HepG2 (cell line): ENCODE measurements around the gene RALBP1. TPM values are rescaled to one million over a fixed set of nuclear protein-coding genes. Genes with fewer than 3 reads are reported as not detected.

Source experiments
- ATAC-seq: fragments of 200-7000 bp; cut with Tn5 transposase; 3 replicates; pipeline ENCODE4 v1.9.1; 2020; ENCODE audit warnings: mild to moderate bottlenecking, moderate library complexity
- BruUV-seq: library from RNA; stranded (reverse); fragments of 400-500 nt; replicated peaks from 2 replicates; lab custom pipeline; 2021; lab: Mats Ljungman, UMichigan
- CTCF ChIA-PET: fragments of 300-600 bp; formaldehyde crosslinking; extraction: SDS; loops from one replicate; lab custom pipeline; 2021; ENCODE audit warnings: low total read pairs, inconsistent platforms, low intra/inter-chr PET ratio; lab: Yijun Ruan, JAX
- POLR2A ChIA-PET: fragments of 350-600 bp; sonication (Branson Sonifier 250); formaldehyde crosslinking; loops from one replicate; lab custom pipeline; 2020; ENCODE audit warnings: antibody characterized with exemption, inconsistent platforms; lab: Yijun Ruan, JAX
- DNase-seq: peaks from one replicate; pipeline ENCODE4 v3.0.0-alpha.2; 2015; ENCODE audit warnings: low spot score
- FAIRE-seq: peaks from 3 replicates; lab custom pipeline; 2011; peaks lifted over from hg19 to GRCh38; lab: Jason Lieb, UNC
- H2AFZ ChIP-seq: one replicate; pipeline ENCODE4 v1.6.1; 2011; ENCODE audit warnings: low read length, inconsistent platforms
- H3K27ac ChIP-seq: fragments of 300-600 bp; 3 replicates; pipeline ENCODE4 v1.8.0; 2011; ENCODE audit warnings: mixed run types, mild to moderate bottlenecking, mixed read lengths, low read length, inconsistent platforms; ENCODE audit not compliant: insufficient read depth; ENCODE audit errors: extremely low read length
- H3K27me3 ChIP-seq, 2 experiments: fragments of 200-600 bp in 1 of 2; 2 replicates in 1 of 2; 3 replicates in 1 of 2; pipeline versions ENCODE4 v1.6.0 to v1.8.0; 2011; ENCODE audit warnings: low read length in 2 of 2, mild to moderate bottlenecking in 2 of 2, moderate library complexity in 2 of 2, inconsistent platforms in 1 of 2; ENCODE audit not compliant: insufficient read depth in 2 of 2, control insufficient read depth in 1 of 2
- H3K36me3 ChIP-seq, 2 experiments: fragments of 200-600 bp in 1 of 2; replicated peaks in 1 of 2; 2 replicates in 1 of 2; 3 replicates in 1 of 2; pipeline versions ENCODE4 v1.5.1 to v1.8.0; 2011; ENCODE audit warnings: low read length in 2 of 2, inconsistent platforms in 1 of 2; ENCODE audit not compliant: insufficient read depth in 2 of 2, control insufficient read depth in 1 of 2
- H3K4me1 ChIP-seq: 2 replicates; pipeline ENCODE4 v1.5.1; 2012; ENCODE audit warnings: low read length, inconsistent platforms; ENCODE audit not compliant: insufficient read depth
- H3K4me2 ChIP-seq: 2 replicates; pipeline ENCODE4 v1.6.0; 2011; ENCODE audit warnings: low read depth, low read length, inconsistent platforms
- H3K4me3 ChIP-seq, 3 experiments: fragments of 200-600 bp in 1 of 3; sonication (generic), shearing (Covaris generic) in 1 of 3; replicated peaks in 1 of 3; 2 replicates each; pipeline ENCODE4 v1.5.1; 2011 to 2016; ENCODE audit warnings: low read length in 3 of 3, inconsistent platforms in 2 of 3, low read depth in 2 of 3, mild to moderate bottlenecking in 2 of 3, control low read depth in 1 of 3, mixed read lengths in 1 of 3; ENCODE audit not compliant: insufficient read depth in 1 of 3
- H3K79me2 ChIP-seq: one replicate; pipeline ENCODE4 v1.6.1; 2011; ENCODE audit warnings: low read length, inconsistent platforms; ENCODE audit not compliant: insufficient read depth
- H3K9ac ChIP-seq: 2 replicates; pipeline ENCODE4 v1.6.0; 2011; ENCODE audit warnings: mild to moderate bottlenecking, low read depth, low read length, inconsistent platforms; ENCODE audit not compliant: insufficient read depth
- H3K9me3 ChIP-seq: 2 replicates; pipeline ENCODE4 v1.5.1; 2012; ENCODE audit warnings: mild to moderate bottlenecking, low read length
- H4K20me1 ChIP-seq: 2 replicates; pipeline ENCODE4 v1.6.0; 2011; ENCODE audit warnings: inconsistent platforms, mild to moderate bottlenecking, low read length, moderate library complexity; ENCODE audit not compliant: insufficient read depth
- BORCS8-MEF2B ChIP-seq: sonication (generic); formaldehyde crosslinking; IDR thresholded peaks from 2 replicates; pipeline ENCODE4 v1.8.0; 2022; ENCODE audit warnings: mild to moderate bottlenecking, missing genetic modification reagents
- ELF1 ChIP-seq: sonication (generic); formaldehyde crosslinking; IDR thresholded peaks from 2 replicates; pipeline ENCODE4 v1.4.0; 2020; ENCODE audit warnings: missing genetic modification reagents
- GFI1 ChIP-seq: sonication (generic); formaldehyde crosslinking; IDR thresholded peaks from 2 replicates; pipeline ENCODE4 v1.5.0; 2020; ENCODE audit warnings: missing genetic modification reagents, mild to moderate bottlenecking, borderline replicate concordance
- LCORL ChIP-seq, 2 experiments: fragments of 450-650 bp in 1 of 2; sonication (generic) in 1 of 2; formaldehyde crosslinking in 1 of 2; IDR thresholded peaks; 2 replicates each; pipeline versions ENCODE4 v1.5.0 to v1.6.1; 2017 to 2020; ENCODE audit warnings: antibody characterized with exemption in 1 of 2, missing genetic modification reagents in 1 of 2
- MED8 ChIP-seq: sonication (generic); formaldehyde crosslinking; IDR thresholded peaks from 2 replicates; pipeline ENCODE4 v1.8.1; 2023; ENCODE audit warnings: mild to moderate bottlenecking, missing genetic modification reagents; ENCODE audit not compliant: insufficient replicate concordance
- PAX8 ChIP-seq: sonication (generic); formaldehyde crosslinking; IDR thresholded peaks from 2 replicates; pipeline ENCODE4 v1.8.0; 2022; ENCODE audit warnings: mild to moderate bottlenecking, missing genetic modification reagents, borderline replicate concordance
- PCBP1 ChIP-seq: fragments of 200-400 bp; formaldehyde crosslinking; IDR thresholded peaks from 2 replicates; pipeline ENCODE4 v1.6.1; 2017; ENCODE audit warnings: mild to moderate bottlenecking, low read depth, low read length, borderline replicate concordance
- PRMT3 ChIP-seq: sonication (generic); formaldehyde crosslinking; IDR thresholded peaks from 2 replicates; pipeline ENCODE4 v1.8.1; 2022; ENCODE audit warnings: low read depth, mild to moderate bottlenecking, moderate library complexity, missing genetic modification reagents, borderline replicate concordance
- REXO4 ChIP-seq: sonication (generic); formaldehyde crosslinking; IDR thresholded peaks from 2 replicates; pipeline ENCODE4 v1.8.0; 2022; ENCODE audit warnings: missing genetic modification reagents, mild to moderate bottlenecking, borderline replicate concordance
- SRY ChIP-seq: sonication (generic); formaldehyde crosslinking; IDR thresholded peaks from 2 replicates; pipeline ENCODE4 v1.8.0; 2022; ENCODE audit warnings: mild to moderate bottlenecking, missing genetic modification reagents
- TAF1 ChIP-seq: sonication (generic); formaldehyde crosslinking; IDR thresholded peaks from 2 replicates; pipeline ENCODE4 v1.4.0; 2020; ENCODE audit warnings: missing genetic modification reagents
- TCF7L2 ChIP-seq: IDR thresholded peaks from 2 replicates; pipeline ENCODE4 v1.6.1; 2011; ENCODE audit warnings: mild to moderate bottlenecking, low read depth, low read length, moderate library complexity
- ZFP37 ChIP-seq: sonication (generic); formaldehyde crosslinking; IDR thresholded peaks from 2 replicates; pipeline ENCODE4 v1.4.0; 2020; ENCODE audit warnings: missing genetic modification reagents, borderline replicate concordance
- ZFY ChIP-seq: sonication (generic); formaldehyde crosslinking; IDR thresholded peaks from 2 replicates; pipeline ENCODE4 v1.4.0; 2020; ENCODE audit warnings: missing genetic modification reagents
- ZMAT3 ChIP-seq: sonication (generic); formaldehyde crosslinking; conservative IDR thresholded peaks from 2 replicates; pipeline ENCODE4 v1.7.0; 2021; ENCODE audit warnings: missing genetic modification reagents
- ZNF18 ChIP-seq: sonication (generic); formaldehyde crosslinking; IDR thresholded peaks from 2 replicates; pipeline ENCODE4 v1.8.0; 2022; ENCODE audit warnings: mild to moderate bottlenecking, missing genetic modification reagents; ENCODE audit not compliant: insufficient replicate concordance
- ZNF546 ChIP-seq: sonication (generic); formaldehyde crosslinking; conservative IDR thresholded peaks from 2 replicates; pipeline ENCODE4 v1.8.1; 2023; ENCODE audit warnings: mild to moderate bottlenecking, missing genetic modification reagents
- ZNF703 ChIP-seq: sonication (generic); formaldehyde crosslinking; IDR thresholded peaks from 2 replicates; pipeline ENCODE4 v1.5.1; 2020; ENCODE audit warnings: missing genetic modification reagents, mild to moderate bottlenecking, moderate library complexity, borderline replicate concordance
- ZNF713 ChIP-seq: sonication (generic); formaldehyde crosslinking; IDR thresholded peaks from 2 replicates; pipeline ENCODE4 v1.4.0; 2020; ENCODE audit warnings: mild to moderate bottlenecking, missing genetic modification reagents
- ZNF784 ChIP-seq: sonication (generic); formaldehyde crosslinking; IDR thresholded peaks from 2 replicates; pipeline ENCODE4 v1.5.1; 2020; ENCODE audit warnings: missing genetic modification reagents, mild to moderate bottlenecking, borderline replicate concordance
- ZSCAN20 ChIP-seq: sonication (generic); formaldehyde crosslinking; IDR thresholded peaks from 2 replicates; pipeline ENCODE4 v1.4.0; 2020; ENCODE audit warnings: missing genetic modification reagents, mild to moderate bottlenecking, borderline replicate concordance
- WGBS: methylation state at CpG from one replicate; pipeline ENCODE4 v1.1.6; 2017; ENCODE audit warnings: low lambda C conversion rate; 5-methylcytosine and 5-hydroxymethylcytosine counted together
- in situ Hi-C: cut with HindIII; loops from 2 replicates; pipeline ENCODE4 v1.10.0; 2017; ENCODE audit warnings: low pct_unique_long_range_greater_than_20kb; ENCODE audit not compliant: extremely low pct_ligation_motif_present
- intact Hi-C: fragments of 100-400 bp; cut with micrococcal nuclease; formaldehyde crosslinking; loops from one replicate; pipeline ENCODE4 v1.10.0; 2022; ENCODE audit not compliant: unreplicated experiment
- polyA plus RNA-seq, 8 experiments: library from polyadenylated mRNA; depleted of rRNA in 3 of 8; stranded (reverse) in 7 of 8; unstranded in 1 of 8; fragments of >200 nt; fragmentation: Illumina TruSeq in 4 of 8; extraction: Trizol in 4 of 8; gene quantifications; 2 replicates each; pipeline versions ENCODE4 v1.2.1 to v1.2.3, GENCODE V29; 2011 to 2016; ENCODE audit warnings: low read depth in 4 of 8, missing spikeins in 1 of 8, mixed read lengths in 1 of 8; ENCODE audit not compliant: insufficient read depth in 1 of 8
- total RNA-seq, 5 experiments: library from RNA; depleted of rRNA; stranded (reverse); fragments of >200 nt; fragmentation: Illumina TruSeq; extraction: Trizol; gene quantifications; 2 replicates each; pipeline ENCODE4 v1.2.3, GENCODE V29; 2016; ENCODE audit warnings: low read depth in 1 of 5

The RALBP1 gene
- total and polyA plus RNA-seq, 2 of the 13 experiments (the other 11 are each of a cell fraction or from before 2014, with no cell fraction given): 24.5 to 33.1 TPM

GRCh38 chr18:9475643-9476591 is 604 bp downstream of the RALBP1 start:
- Histone ChIP-seq H3K27me3 (no peaks in the 10 kb centered on the region; a peak in 1 of 5 replicates), H3K4me3 (peak overlapping the region; percentile 83 to 93 (median 92)), H3K9ac (peak overlapping the region; percentile 86), H4K20me1 (no peaks in the 10 kb centered on the region), H3K4me2 (peak overlapping the region; percentile 76), H3K9me3 (no peaks in the 10 kb centered on the region), H3K79me2 (peaks cover 50% of the 10 kb centered on the region), H2AFZ (no peak overlapping the region), H3K36me3 (no peaks in the 10 kb centered on the region; a peak in 1 of 5 replicates), H3K27ac (peak overlapping the region; percentile 68), H3K4me1 (peaks cover 29% of the 10 kb centered on the region)
- ChIA-PET POLR2A (no interaction called here), CTCF (no interaction called here)
- 7% methylated on average over 7 of the region's 59 CpGs for WGBS
- FAIRE-seq (peak; percentile 12), DNase-seq (no peak), ATAC-seq (peak; percentile 7)
- BruUV-seq: no TSS peak
- intact Hi-C loops: loop anchor here (1.0 kb wide), 1 partner anchor 142 kb away; the partner anchor contains the start of gene TWSG1
- in situ Hi-C loops: loop anchor here (5.0 kb wide), 1 partner anchor 144 kb away; the partner anchor contains the start of gene TWSG1
- TF ChIP-seq SRY (CRISPR knock-in tag) (peak; percentile 60), LCORL (IDR thresholded peaks at IDR 0.05) (no peak), LCORL (CRISPR knock-in tag; IDR thresholded peaks at IDR 0.05) (no peak), TAF1 (CRISPR knock-in tag) (peak; percentile 15; the same call in 1 of the 2 replicates), ZFY (CRISPR knock-in tag) (peak; percentile 84), PCBP1 (0 out of 2 replicates have a peak, but pooled peaks have one; percentile 44), REXO4 (CRISPR knock-in tag) (no peak), ZNF713 (CRISPR knock-in tag) (no peak), ZFP37 (CRISPR knock-in tag) (no peak), ZMAT3 (no peak), ZNF18 (peak; percentile 69), BORCS8-MEF2B (CRISPR knock-in tag) (no peak; the same call in 1 of the 2 replicates), PRMT3 (CRISPR knock-in tag) (no peak), TCF7L2 (no peak), ZSCAN20 (CRISPR knock-in tag) (no peak), ZNF546 (CRISPR knock-in tag) (peak; percentile 57; the same call in 1 of the 2 replicates), ZNF703 (CRISPR knock-in tag) (0 out of 2 replicates have a peak, but pooled peaks have one; percentile 32), GFI1 (CRISPR knock-in tag) (no peak), PAX8 (0 out of 2 replicates have a peak, but pooled peaks have one; percentile 71), ELF1 (CRISPR knock-in tag) (peak; percentile 42; the same call in 1 of the 2 replicates), ZNF784 (CRISPR knock-in tag) (no peak; the same call in 1 of the 2 replicates), MED8 (CRISPR knock-in tag) (peak; percentile 22)
